Medulla oblongata (tissue), 1 donor: Measurements from ENCODE around the gene MED27.

Experiments used
- DNase-seq: peaks from one replicate; pipeline ENCODE4 v3.0.0-alpha.2; 2015; ENCODE audit errors: extremely low spot score

Gene MED27

GRCh38 chr9:131836607-131837315, 242.9 kb downstream of the MED27 start:
- DNase-seq: no peak

GRCh38 chr9:131836021-131836420, 243.6 kb downstream of the MED27 start:
- no peak for DNase-seq

GRCh38 chr9:131835151-131835910, 244.3 kb downstream of the MED27 start:
- no peak for DNase-seq

GRCh38 chr9:131834721-131835120, 244.9 kb downstream of the MED27 start:
- no peak for DNase-seq

GRCh38 chr9:131833906-131834305, 245.8 kb downstream of the MED27 start:
- DNase-seq: no peak

- no peak for DNase-seq
These were observed 246.6 kb downstream of the MED27 start for GRCh38 chr9:131833083-131833482.

GRCh38 chr9:131831380-131832165, 248.1 kb downstream of the MED27 start:
- no peak for DNase-seq

GRCh38 chr9:131827821-131828369, 251.8 kb downstream of the MED27 start:
- DNase-seq: no peak

GRCh38 chr9:131826966-131827525, 252.6 kb downstream of the MED27 start:
- no peak for DNase-seq

GRCh38 chr9:131826053-131826452, 253.6 kb downstream of the MED27 start:
- DNase-seq: no peak

- DNase-seq: no peak
These were observed 254.6 kb downstream of the MED27 start for GRCh38 chr9:131824953-131825495.

- no peak for DNase-seq
These were observed 255.5 kb downstream of the MED27 start for GRCh38 chr9:131824155-131824594.

GRCh38 chr9:131823701-131824146, 255.9 kb downstream of the MED27 start:
- DNase-seq: no peak

GRCh38 chr9:131818089-131818488, 261.6 kb downstream of the MED27 start:
- DNase-seq: no peak

GRCh38 chr9:131817627-131818026, 262.0 kb downstream of the MED27 start:
- no peak for DNase-seq

GRCh38 chr9:131817073-131817472, 262.6 kb downstream of the MED27 start:
- no peak for DNase-seq

GRCh38 chr9:131815970-131816873, 263.4 kb downstream of the MED27 start:
- DNase-seq: no peak

GRCh38 chr9:131814707-131815106, 265.0 kb downstream of the MED27 start:
- DNase-seq: no peak

GRCh38 chr9:131813116-131813515, 266.6 kb downstream of the MED27 start:
- DNase-seq: no peak

- DNase-seq: no peak
These were observed 267.4 kb downstream of the MED27 start for GRCh38 chr9:131812116-131812790.
